ENCODE results near the gene PDS5A. TPM values are rescaled to one million over a fixed set of nuclear protein-coding genes. Genes with fewer than 3 reads are reported as not detected.

PDS5A gene
- total RNA-seq, 3 donors from 2014 or later (not counting 1 experiment from before 2014, with no cell fraction given) = 80.1 to 99.9 (median 99.8) TPM

GRCh38 chr4:39978904-39979303, 1.2 kb upstream of the PDS5A start:
- no peaks in the 10 kb centered on the region for H3K9me3 Mint-ChIP-seq
- H3K36me3 Mint-ChIP-seq = no peaks in the 10 kb centered on the region
- H3K4me1 Mint-ChIP-seq = peaks cover 17 to 21% of the 10 kb centered on the region in 2 donors
- Histone ChIP-seq H3K9me3 (ENCODE audit: control insufficient read depth, insufficient read depth, low read length) (no peaks in the 10 kb centered on the region), H3K4me3 (ENCODE audit: low read length) (no peak overlapping the region), H3K27ac (ENCODE audit: low read length) (no peak overlapping the region), H3K27me3 (ENCODE audit: control insufficient read depth, insufficient read depth, low read length) (no peaks in the 10 kb centered on the region), H3K4me1 (ENCODE audit: control insufficient read depth, insufficient read depth, low read length) (peaks cover 13% of the 10 kb centered on the region), H3K36me3 (ENCODE audit: control insufficient read depth, insufficient read depth, low read length) (peaks cover 11% of the 10 kb centered on the region)
- H3K27me3 Mint-ChIP-seq (ENCODE audit: low read depth in 2 of 2) = no peaks in the 10 kb centered on the region
- WGBS (ENCODE audit: insufficient coverage) = 79% methylated on average over 4 of the region's 5 CpGs
- ATAC-seq (no peak), DNase-seq (peak in 1 of 2 donors; percentile 9)
- TF ChIP-seq CTCF (IDR thresholded peaks at IDR 0.05) = no peak
- intact Hi-C loops (cut with micrococcal nuclease) = loop anchor here (1.0 to 10.0 kb wide), 4 partner anchors 74 to 452 kb away; partner anchors contain the start of genes N4BP2 and UGDH
- peak overlapping the region; percentile 57 for H3K4me3 Mint-ChIP-seq
- peak overlapping the region in 1 of 2 donors; percentile 81 for H3K27ac Mint-ChIP-seq

- no peaks in the 10 kb centered on the region for H3K9me3 Mint-ChIP-seq
- WGBS (ENCODE audit: insufficient coverage) = 5% methylated on average over 2 of the region's 5 CpGs
- peak overlapping the region; percentile 81 to 88 for H3K27ac Mint-ChIP-seq
- Histone ChIP-seq H3K9me3 (ENCODE audit: control insufficient read depth, insufficient read depth, low read length) (no peaks in the 10 kb centered on the region), H3K27ac (ENCODE audit: low read length) (peak overlapping the region; percentile 67), H3K27me3 (ENCODE audit: control insufficient read depth, insufficient read depth, low read length) (no peaks in the 10 kb centered on the region), H3K4me1 (ENCODE audit: control insufficient read depth, insufficient read depth, low read length) (peaks cover 13% of the 10 kb centered on the region), H3K4me3 (ENCODE audit: low read length) (peak overlapping the region; percentile 48), H3K36me3 (ENCODE audit: control insufficient read depth, insufficient read depth, low read length) (peaks cover 14% of the 10 kb centered on the region)
- H3K27me3 Mint-ChIP-seq (ENCODE audit: low read depth in 2 of 2) = no peaks in the 10 kb centered on the region
- H3K4me3 Mint-ChIP-seq = peak overlapping the region; percentile 90
- peaks cover 22 to 26% of the 10 kb centered on the region in 2 donors for H3K4me1 Mint-ChIP-seq
- intact Hi-C loops (cut with micrococcal nuclease) = loop anchor here (1.0 to 10.0 kb wide), 4 partner anchors 74 to 451 kb away; partner anchors contain the start of genes N4BP2 and UGDH
- H3K36me3 Mint-ChIP-seq = no peaks in the 10 kb centered on the region
- no peak for TF ChIP-seq CTCF (IDR thresholded peaks at IDR 0.05)
- no peak for DNase-seq
- ATAC-seq = no peak
Observed at GRCh38 chr4:39978378-39978775, 666 bp upstream of the PDS5A start.

DNA sequence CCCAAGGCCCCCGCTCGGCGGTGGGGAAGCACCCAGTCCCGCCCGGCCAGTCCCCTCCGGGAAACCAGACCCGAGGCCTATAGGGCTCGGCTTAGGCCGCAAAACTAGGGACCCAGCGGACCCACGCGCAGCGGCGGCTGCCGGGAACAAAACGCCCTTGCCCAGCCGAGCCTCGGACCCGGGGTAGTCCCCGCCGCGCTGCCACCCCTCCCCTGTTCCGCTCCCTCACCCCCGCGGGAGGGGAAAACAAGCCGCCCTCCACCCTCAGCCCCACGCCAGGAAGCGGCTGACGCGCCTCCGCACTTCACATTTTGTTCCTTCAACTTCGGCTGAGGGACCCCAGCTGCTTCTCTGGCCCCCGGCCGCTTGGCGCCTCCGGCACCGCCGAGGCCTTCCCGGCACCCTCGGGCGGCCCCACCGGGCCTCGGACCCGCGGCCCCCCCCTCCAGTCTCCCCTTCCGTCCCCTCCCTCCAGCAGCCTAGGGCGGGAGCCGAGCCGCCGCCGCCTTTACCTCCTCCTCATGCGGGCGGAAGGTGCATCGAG, 694 bp downstream of the PDS5A start:
- peak; percentile 47 to 65 for DNase-seq

More for the DNA sequence above, 694 bp downstream of the PDS5A start:
- H3K27ac ChIP-seq (ENCODE audit: low read length) = peak overlapping the region; percentile 75
- under 1% methylated on average over 54 of the region's 54 CpGs for WGBS (ENCODE audit: insufficient coverage)
- Mint-ChIP-seq H3K27ac (peak overlapping the region; percentile 86 to 88), H3K27me3 (ENCODE audit: low read depth in 2 of 2) (no peaks in the 10 kb centered on the region), H3K36me3 (no peaks in the 10 kb centered on the region), H3K4me1 (peaks cover 27 to 31% of the 10 kb centered on the region in 2 donors), H3K9me3 (no peaks in the 10 kb centered on the region), H3K4me3 (peak overlapping the region; percentile 84)
- no peaks in the 10 kb centered on the region for H3K9me3 ChIP-seq (ENCODE audit: control insufficient read depth, insufficient read depth, low read length)
- intact Hi-C loops (cut with micrococcal nuclease) = loop anchor here (1.0 to 10.0 kb wide), 6 partner anchors 72 to 508 kb away; partner anchors contain the start of genes N4BP2 and SMIM14
- H3K27me3 ChIP-seq (ENCODE audit: control insufficient read depth, insufficient read depth, low read length) = no peaks in the 10 kb centered on the region
- peak; percentile 9 to 12 (median 11) for ATAC-seq
- H3K36me3 ChIP-seq (ENCODE audit: control insufficient read depth, insufficient read depth, low read length) = peaks cover 19% of the 10 kb centered on the region
- peaks cover 13% of the 10 kb centered on the region for H3K4me1 ChIP-seq (ENCODE audit: control insufficient read depth, insufficient read depth, low read length)
- TF ChIP-seq CTCF (IDR thresholded peaks at IDR 0.05) = no peak
- H3K4me3 ChIP-seq (ENCODE audit: low read length) = peak overlapping the region; percentile 70
